Heart left ventricle (tissue), 16 donors: ENCODE measurements around the gene PTGES3L. TPM values are rescaled to one million over a fixed set of nuclear protein-coding genes. Genes with fewer than 3 reads are reported as not detected.
"Not testable (repeated sequence)": the region's sequence is repeated elsewhere in the genome, so short reads cannot be mapped to it uniquely, and the experiment has no call there.

ENCODE experiments used
- ATAC-seq, 4 donors: fragments of 200-7000 bp; cut with Tn5 transposase; one replicate each; pipeline ENCODE4 v1.9.1; 2020 to 2022; ENCODE audit warnings: moderate library complexity in 4 of 4, mild to moderate bottlenecking in 3 of 4, moderate number of reproducible peaks in 1 of 4
- DNase-seq, 5 donors: peaks; one replicate each; pipeline ENCODE4 v3.0.0-alpha.2; 2020
- H3K27ac ChIP-seq, 12 donors: fragments of 200-600 bp; sonication (generic) in 4 of 12; one replicate each; pipeline versions ENCODE4 v1.5.0 to v1.8.0; 2016 to 2022; ENCODE audit warnings: mild to moderate bottlenecking in 2 of 12
- H3K27me3 ChIP-seq, 9 donors: fragments of 200-600 bp; sonication (generic) in 2 of 9; one replicate each; pipeline versions ENCODE4 v1.5.1 to v1.8.0; 2016 to 2022; ENCODE audit warnings: mild to moderate bottlenecking in 3 of 9
- H3K36me3 ChIP-seq, 9 donors: fragments of 200-600 bp; sonication (generic) in 2 of 9; one replicate each; pipeline versions ENCODE4 v1.5.0 to v1.8.0; 2018 to 2022; ENCODE audit warnings: mild to moderate bottlenecking in 2 of 9
- H3K4me1 ChIP-seq, 12 donors: fragments of 200-600 bp; sonication (generic) in 4 of 12; one replicate each; pipeline versions ENCODE4 v1.5.0 to v1.8.0; 2016 to 2022; ENCODE audit warnings: mild to moderate bottlenecking in 3 of 12
- H3K4me3 ChIP-seq, 12 donors: fragments of 200-600 bp; sonication (generic) in 4 of 12; one replicate each; pipeline versions ENCODE4 v1.5.0 to v1.8.0; 2017 to 2022; ENCODE audit warnings: mild to moderate bottlenecking in 9 of 12, moderate library complexity in 4 of 12
- H3K9me3 ChIP-seq, 12 donors: fragments of 200-600 bp; sonication (generic) in 4 of 12; one replicate each; pipeline versions ENCODE4 v1.5.0 to v1.8.0; 2016 to 2022; ENCODE audit warnings: mild to moderate bottlenecking in 1 of 12
- POLR2A ChIP-seq, 2 donors: fragments of 450-650 bp; IDR thresholded peaks; one replicate each; pipeline ENCODE4 v1.6.1; 2017; ENCODE audit warnings: antibody characterized with exemption in 2 of 2, mild to moderate bottlenecking in 2 of 2, moderate library complexity in 2 of 2
- WGBS, 4 donors: extraction: QIAGEN DNeasy Blood & Tissue Kit in 2 of 4; methylation state at CpG; one replicate each; pipeline versions ENCODE4 v1.1.5 to v1.1.7; 2013 to 2018; 5-methylcytosine and 5-hydroxymethylcytosine counted together
- intact Hi-C, 10 donors: fragments of 100-400 bp; cut with DNase I; formaldehyde crosslinking; loops; one replicate each; pipeline versions ENCODE4 v1.11.1 to v1.14.2; 2022
- polyA plus RNA-seq, 2 donors: library from polyadenylated mRNA; stranded (reverse); fragments of 200-250 nt; gene quantifications; one replicate each; pipeline ENCODE4 v1.2.3, GENCODE V29; 2013
- total RNA-seq, 9 donors: library from RNA; depleted of rRNA in 2 of 9; stranded (reverse); fragments of >200 nt in 2 of 9; fragmentation: NEBNext Ultra II Directional in 3 of 9; extraction: Animal tissue kit (Norgen Biotek cat#: 25700) in 3 of 9; gene quantifications; one replicate each; pipeline versions ENCODE4 v1.1.0 to v1.2.4, GENCODE V29; 2016 to 2023
- TF ChIP-seq, protein P1 (sequence below), 12 donors: fragments of 200-600 bp; sonication (generic) in 4 of 12; IDR thresholded peaks; one replicate each; pipeline versions ENCODE4 v1.5.0 to v1.8.0; 2018 to 2022; ENCODE audit warnings: antibody characterized with exemption in 12 of 12, mild to moderate bottlenecking in 5 of 12
- donor health status: ischemic (EF 13 %, LVEDD 7.1; RV severe dilation, severe dysfunction).
- donor health status: healthy with polysubstance abuse.
- donor health status: DM: no; HTN: yes; CAD: no.
- donor health status: DM: no; HTN: no; CAD: no.
- donor health status: ischemic (EF 25% LVEDD 6.9; RV normal size, moderate dysfunction).
- donor health status: ischemic (EF 25% LVEDD 5.7; RV mildly dilated, moderate dysfunction).
- donor health status: healthy.
- donor health status: DM: yes; HTN: yes; CAD: no.
- donor health status: ischemic (EF 35%, LVEDD 5.7; RV mildly dilated, moderate dysfunction).
- donor health status: nonischemic (EF 11% LVEDD 7.7; RV severe dilation, severe dysfunction).
- donor health status: DM: yes; HTN: yes; CAD: no.
- donor health status: PGD.
- donor health status: ischemic (EF 29% LVEDD 5.4; RV normal size, mild dysfunction).
- donor health status: nonischemic (EF 23%, LVEDD 6.1; RV moderate dilation, normal function).

Gene PTGES3L
- total and polyA plus RNA-seq, 11 donors = 24.6 to 58.0 (median 41.5) TPM

DNA sequence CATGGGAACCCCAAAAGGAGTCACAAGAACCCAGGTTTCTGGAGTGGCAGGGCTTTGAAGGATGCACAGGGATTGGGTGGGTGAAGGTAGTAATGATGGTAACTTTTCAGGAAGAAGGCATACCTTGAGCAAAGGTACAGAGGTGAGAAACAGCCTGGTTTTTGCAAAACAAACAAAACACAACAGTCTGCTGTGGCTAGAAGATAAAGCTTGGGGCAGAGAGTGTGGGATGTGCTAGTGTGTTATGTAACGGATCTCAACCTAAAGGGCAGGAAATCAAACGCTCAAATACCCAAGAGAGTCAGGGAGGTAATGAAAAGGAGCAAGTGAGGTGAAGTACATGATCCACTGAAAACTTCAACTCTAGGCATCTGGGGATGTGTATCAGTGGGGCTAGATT is 4.6 kb downstream of the PTGES3L start:
- ATAC-seq (no peak), DNase-seq (no peak)
- TF ChIP-seq, protein P1, sequence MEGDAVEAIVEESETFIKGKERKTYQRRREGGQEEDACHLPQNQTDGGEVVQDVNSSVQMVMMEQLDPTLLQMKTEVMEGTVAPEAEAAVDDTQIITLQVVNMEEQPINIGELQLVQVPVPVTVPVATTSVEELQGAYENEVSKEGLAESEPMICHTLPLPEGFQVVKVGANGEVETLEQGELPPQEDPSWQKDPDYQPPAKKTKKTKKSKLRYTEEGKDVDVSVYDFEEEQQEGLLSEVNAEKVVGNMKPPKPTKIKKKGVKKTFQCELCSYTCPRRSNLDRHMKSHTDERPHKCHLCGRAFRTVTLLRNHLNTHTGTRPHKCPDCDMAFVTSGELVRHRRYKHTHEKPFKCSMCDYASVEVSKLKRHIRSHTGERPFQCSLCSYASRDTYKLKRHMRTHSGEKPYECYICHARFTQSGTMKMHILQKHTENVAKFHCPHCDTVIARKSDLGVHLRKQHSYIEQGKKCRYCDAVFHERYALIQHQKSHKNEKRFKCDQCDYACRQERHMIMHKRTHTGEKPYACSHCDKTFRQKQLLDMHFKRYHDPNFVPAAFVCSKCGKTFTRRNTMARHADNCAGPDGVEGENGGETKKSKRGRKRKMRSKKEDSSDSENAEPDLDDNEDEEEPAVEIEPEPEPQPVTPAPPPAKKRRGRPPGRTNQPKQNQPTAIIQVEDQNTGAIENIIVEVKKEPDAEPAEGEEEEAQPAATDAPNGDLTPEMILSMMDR (IDR thresholded peaks at IDR 0.05) = no peak
- TF ChIP-seq POLR2A (IDR thresholded peaks at IDR 0.05) = no peak
- WGBS, 4 donors = 30 to 49% (median 43%) methylated on average over 2 of the region's 2 CpGs
- H3K27me3 ChIP-seq = no peaks in the 10 kb centered on the region
- H3K27ac ChIP-seq = no peak overlapping the region
- no peaks in the 10 kb centered on the region for H3K9me3 ChIP-seq
- intact Hi-C loops = no loop called here
- H3K4me1 ChIP-seq = peaks cover 0 to 13% (median 10%) of the 10 kb centered on the region in 12 donors
- H3K36me3 ChIP-seq = no peaks in the 10 kb centered on the region
- H3K4me3 ChIP-seq = no peak overlapping the region

DNA sequence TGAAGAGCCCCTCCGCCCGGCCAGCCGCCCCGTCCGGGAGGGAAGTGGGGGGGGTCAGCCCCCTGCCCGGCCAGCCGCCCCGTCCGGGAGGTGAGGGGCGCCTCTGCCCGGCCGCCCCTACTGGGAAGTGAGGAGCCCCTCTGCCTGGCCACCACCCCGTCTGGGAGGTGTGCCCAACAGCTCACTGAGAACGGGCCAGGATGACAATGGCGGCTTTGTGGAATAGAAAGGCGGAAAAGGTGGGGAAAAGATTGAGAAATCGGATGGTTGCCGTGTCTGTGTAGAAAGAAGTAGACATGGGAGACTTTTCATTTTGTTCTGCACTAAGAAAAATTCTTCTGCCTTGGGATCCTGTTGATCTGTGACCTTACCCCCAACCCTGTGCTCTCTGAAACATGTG is 6.6 kb downstream of the PTGES3L start:
- not testable (repeated sequence) for H3K4me1 ChIP-seq
- WGBS, 4 donors = 79 to 88% (median 81%) methylated on average over 5 to 14 of the region's 18 CpGs; no CpG with 5 or more reads in 1 of the 4 donors

DNA sequence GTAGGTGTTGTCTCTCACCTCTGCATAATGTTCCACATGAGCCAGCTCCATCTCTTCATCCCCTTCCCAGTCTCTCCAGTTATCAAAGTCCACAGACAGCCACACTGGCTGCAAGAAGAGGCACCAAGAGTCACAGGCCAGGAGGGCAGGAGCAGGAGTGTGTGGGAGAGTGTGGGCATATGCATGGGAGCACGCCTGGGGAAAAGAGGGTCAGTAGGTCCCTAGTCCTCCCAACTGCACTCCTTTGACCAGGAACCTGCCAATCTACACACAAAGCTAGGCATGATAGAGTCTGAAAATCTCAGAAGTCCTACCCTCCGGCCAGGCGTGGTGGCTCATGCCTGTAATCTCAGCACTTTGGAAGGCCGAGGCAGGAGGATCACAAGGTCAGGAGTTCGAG is 8.3 kb downstream of the PTGES3L start:
- Histone ChIP-seq H3K4me1 (no peaks in the 10 kb centered on the region), H3K4me3 (no peak overlapping the region), H3K9me3 (no peaks in the 10 kb centered on the region), H3K27ac (no peak overlapping the region), H3K36me3 (no peaks in the 10 kb centered on the region), H3K27me3 (no peaks in the 10 kb centered on the region)
- WGBS, 4 donors = 85 to 94% (median 88%) methylated on average over 5 of the region's 5 CpGs
- intact Hi-C loops = no loop called here
- ATAC-seq = no peak
- TF ChIP-seq POLR2A (IDR thresholded peaks at IDR 0.05) = no peak
- TF ChIP-seq, protein P1 (IDR thresholded peaks at IDR 0.05) = no peak
- DNase-seq = no peak

More for the DNA sequence above, 6.6 kb downstream of the PTGES3L start:
- H3K27me3 ChIP-seq, DNase-seq, H3K4me3 ChIP-seq, H3K9me3 ChIP-seq, ATAC-seq, intact Hi-C loops, H3K27ac ChIP-seq, H3K36me3 ChIP-seq: not testable (repeated sequence)

DNA sequence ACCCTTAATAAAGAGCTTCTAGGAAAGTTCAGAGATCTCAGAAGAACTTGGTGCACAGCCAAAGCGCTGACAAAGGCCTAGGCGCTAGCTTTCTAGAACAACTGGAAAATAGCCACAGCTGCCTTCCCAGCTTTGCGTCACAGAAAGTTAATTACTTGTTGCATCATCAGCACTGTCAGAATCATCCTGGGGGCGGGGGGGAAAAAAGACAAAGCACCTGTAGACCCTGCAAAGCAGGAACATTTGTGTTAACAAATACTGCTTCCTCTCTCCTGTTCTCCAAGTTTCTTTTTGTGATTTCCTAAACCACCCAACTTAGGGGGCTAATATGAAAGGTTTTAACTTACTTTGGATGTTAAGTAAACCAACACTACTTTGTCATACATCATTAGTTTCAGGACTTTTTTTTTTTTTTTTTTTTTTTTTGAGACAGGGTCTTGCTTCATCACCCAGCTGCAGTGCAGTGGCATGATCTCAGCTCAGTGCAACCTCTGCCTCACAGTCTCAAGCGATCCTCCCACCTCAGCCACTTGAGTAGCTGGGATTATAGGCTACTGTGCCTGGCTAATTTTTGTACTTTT is 10.8 kb downstream of the PTGES3L start:
- WGBS, 4 donors = 38 to 50% (median 45%) methylated on average over 5 of the region's 5 CpGs
- H3K4me3 ChIP-seq = no peak overlapping the region
- H3K9me3 ChIP-seq = no peaks in the 10 kb centered on the region
- no peaks in the 10 kb centered on the region for H3K36me3 ChIP-seq
- intact Hi-C loops = no loop called here
- no peaks in the 10 kb centered on the region for H3K27me3 ChIP-seq
- H3K27ac ChIP-seq = no peak overlapping the region
- DNase-seq (no peak), ATAC-seq (no peak)
- TF ChIP-seq POLR2A (IDR thresholded peaks at IDR 0.05) = no peak
- TF ChIP-seq, protein P1 (IDR thresholded peaks at IDR 0.05) = no peak
- peaks cover 0 to 5% (median 2%) of the 10 kb centered on the region in 12 donors for H3K4me1 ChIP-seq

DNA sequence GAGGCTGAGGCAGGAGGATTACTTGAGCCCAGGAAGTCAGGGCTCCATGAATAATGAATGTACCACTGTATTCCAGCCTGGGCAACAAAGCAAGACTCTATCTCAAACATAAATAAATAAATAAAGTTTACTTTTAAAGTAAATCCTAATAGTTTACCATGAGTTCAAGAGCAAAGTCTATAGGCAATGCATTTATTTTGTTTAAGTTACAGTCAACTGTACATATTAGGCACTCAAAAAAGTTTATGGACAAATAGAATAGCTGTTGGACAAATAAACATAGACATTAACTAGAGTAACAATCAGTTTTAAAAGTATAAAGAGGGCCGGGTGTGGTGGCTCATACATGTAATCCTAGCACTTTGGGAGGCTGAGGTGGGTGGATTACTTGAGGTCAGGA is 12.0 kb downstream of the PTGES3L start:
- Histone ChIP-seq H3K9me3 (no peaks in the 10 kb centered on the region), H3K4me1 (peaks cover 0 to 14% (median 6%) of the 10 kb centered on the region in 12 donors), H3K27ac (no peak overlapping the region), H3K36me3 (peaks cover 0 to under 1% (median 0%) of the 10 kb centered on the region in 9 donors), H3K4me3 (no peak overlapping the region), H3K27me3 (no peaks in the 10 kb centered on the region)
- TF ChIP-seq POLR2A (IDR thresholded peaks at IDR 0.05) = no peak
- TF ChIP-seq, protein P1 (IDR thresholded peaks at IDR 0.05) = no peak
- no peak for DNase-seq
- no peak for ATAC-seq
- intact Hi-C loops = no loop called here
- WGBS, 4 donors = 79 to 92% (median 86%) methylated on average over 1 of the region's 1 CpG
